Activated gamma-delta T cell (primary cell): Measurements from ENCODE around the gene CYP21A2.
"Not testable (repeated sequence)": the region's sequence is repeated elsewhere in the genome, so short reads cannot be mapped to it uniquely, and the experiment has no call there.

Source experiments
- DNase-seq: peaks from one replicate; lab custom pipeline; 2025; lab: John Stamatoyannopoulos, UW

Gene CYP21A2

GRCh38 chr6:32053314-32053713 is 15.1 kb downstream of the CYP21A2 start:
- not testable (repeated sequence) for DNase-seq

- not testable (repeated sequence) for DNase-seq
These were observed 17.5 kb downstream of the CYP21A2 start for GRCh38 chr6:32055756-32056155.

- DNase-seq: no peak
These were observed 18.0 kb downstream of the CYP21A2 start for GRCh38 chr6:32056254-32056653.

DNA sequence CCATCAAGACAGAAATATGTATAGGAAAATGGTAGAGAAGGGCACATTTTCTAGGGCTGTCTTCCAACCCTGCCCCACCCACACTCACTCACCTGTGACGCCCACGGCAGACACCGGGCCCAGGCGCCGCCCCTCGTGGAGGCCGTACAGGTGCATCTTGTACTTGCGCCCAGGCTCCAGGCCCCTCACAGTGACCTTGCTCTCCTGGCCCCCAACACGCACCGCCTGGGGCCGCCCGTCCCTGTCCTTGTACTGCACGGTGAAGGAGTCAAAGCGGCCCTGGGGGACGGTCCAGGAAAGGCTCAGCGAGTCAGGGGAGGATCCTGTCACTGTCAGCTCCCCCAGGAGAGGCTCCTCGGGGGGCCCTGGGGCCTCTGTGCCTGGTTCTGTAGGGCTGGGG is 19.8 kb downstream of the CYP21A2 start:
- DNase-seq: no peak

- no peak for DNase-seq
These were observed 20.3 kb downstream of the CYP21A2 start for GRCh38 chr6:32058511-32058963.

DNA sequence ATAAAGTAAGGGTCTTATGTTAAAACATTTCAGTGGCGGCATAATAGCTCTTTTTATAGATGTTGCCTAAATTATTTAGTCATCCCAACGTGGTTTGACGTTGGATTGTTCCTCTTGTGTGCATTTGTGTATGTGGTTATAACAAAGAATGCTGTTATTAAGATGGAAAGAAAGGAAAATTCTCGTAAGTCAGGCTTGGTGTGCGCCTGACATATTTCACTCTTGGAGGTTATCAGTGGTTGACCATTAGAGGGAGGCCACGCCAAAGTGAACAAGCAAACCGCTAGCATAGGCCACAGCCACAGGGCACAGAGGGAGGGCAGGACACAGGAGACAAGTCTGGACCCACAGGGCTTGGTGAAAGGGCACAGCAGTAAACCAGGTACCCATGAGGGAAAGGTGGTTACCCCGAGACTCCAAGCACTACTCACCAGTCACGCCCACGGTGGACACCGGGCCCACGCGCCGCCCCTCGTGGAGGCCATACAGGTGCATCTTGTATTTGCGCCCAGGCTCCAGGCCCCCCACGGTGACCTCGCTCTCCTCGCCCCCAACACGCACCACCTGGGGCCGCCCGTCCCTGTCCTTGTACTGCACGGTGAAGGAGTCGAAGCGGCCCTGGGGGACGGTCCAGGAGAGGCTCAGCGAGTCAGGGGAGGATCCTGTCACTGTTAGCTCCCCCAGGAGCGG is 22.9 kb downstream of the CYP21A2 start:
- no peak for DNase-seq

- no peak for DNase-seq
These were observed 26.5 kb downstream of the CYP21A2 start for GRCh38 chr6:32064706-32065105.

DNA sequence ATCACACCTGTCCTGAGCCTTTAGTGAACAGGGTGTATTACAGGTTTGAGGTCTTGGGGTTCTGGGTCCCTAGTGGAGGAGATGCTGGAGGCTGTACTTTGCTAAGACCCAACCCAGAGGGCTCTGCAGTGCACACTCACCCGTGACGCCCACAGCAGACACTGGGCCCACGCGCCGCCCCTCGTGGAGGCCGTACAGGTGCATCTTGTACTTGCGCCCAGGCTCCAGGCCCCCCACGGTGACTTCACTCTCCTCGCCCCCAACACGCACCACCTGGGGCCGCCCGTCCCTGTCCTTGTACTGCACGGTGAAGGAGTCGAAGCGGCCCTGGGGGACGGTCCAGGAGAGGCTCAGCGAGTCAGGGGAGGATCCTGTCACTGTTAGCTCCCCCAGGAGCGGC is 29.3 kb downstream of the CYP21A2 start:
- not testable (repeated sequence) for DNase-seq

- DNase-seq: not testable (repeated sequence)
These were observed 30.1 kb downstream of the CYP21A2 start for GRCh38 chr6:32068315-32068714.

DNA sequence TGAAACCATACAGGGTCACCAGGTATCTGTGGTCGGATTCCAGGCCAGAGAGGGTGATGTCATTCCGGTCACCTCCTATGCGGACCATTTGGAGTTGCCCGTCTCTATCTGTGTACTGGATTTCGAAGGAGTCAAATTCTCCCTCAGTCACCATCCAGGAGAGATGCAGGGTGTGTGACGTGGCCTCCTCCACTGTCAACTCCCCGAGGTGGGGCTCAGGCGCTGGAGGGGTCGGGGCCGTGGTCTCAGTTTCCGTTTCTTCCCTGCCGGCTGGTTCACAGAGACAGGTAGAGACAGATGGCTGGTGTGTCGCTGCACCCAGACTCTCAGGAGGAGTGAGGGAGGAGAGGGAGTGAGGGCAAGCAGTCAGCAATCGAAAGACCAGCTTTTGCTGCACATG is 30.7 kb downstream of the CYP21A2 start:
- no peak for DNase-seq

- DNase-seq: no peak
These were observed 31.2 kb downstream of the CYP21A2 start for GRCh38 chr6:32069460-32069859.

GRCh38 chr6:32069878-32070515 is 31.8 kb downstream of the CYP21A2 start:
- DNase-seq: no peak

DNA sequence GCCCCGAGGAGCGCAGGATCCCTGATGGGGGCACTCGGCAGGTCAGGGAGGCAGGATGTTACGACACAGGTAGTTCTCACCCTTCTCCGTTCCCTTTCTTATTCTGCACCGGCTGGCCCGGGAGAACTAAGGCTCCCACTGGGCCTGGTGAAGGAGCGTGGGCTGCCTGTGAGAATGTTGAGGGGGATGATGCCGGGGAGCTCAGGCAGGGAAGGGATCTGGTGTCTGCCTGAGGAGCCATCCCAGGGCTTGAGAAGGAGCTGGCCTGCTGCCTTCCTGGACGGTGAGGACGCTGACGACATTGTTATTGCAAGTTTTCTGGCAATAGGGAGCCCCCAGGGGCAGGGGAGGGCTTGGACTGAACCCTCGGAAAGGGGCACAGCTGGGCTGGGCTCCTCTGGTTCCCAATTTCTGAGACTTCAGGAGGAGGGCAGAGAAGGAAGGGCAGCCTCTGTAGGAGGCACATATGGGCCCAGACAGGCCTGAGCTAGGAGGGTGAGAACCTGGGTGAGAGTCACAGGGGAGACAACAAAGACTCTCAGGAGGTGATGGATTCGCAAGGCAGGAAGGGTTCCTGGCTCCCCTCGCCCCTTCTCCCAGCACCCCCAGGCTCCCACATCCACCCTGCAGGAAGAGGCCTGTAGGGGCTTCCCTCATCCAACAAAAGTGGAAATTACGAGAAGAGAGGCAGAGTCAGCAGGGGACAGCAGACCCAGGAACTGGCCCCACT is 32.8 kb downstream of the CYP21A2 start:
- no peak for DNase-seq

DNA sequence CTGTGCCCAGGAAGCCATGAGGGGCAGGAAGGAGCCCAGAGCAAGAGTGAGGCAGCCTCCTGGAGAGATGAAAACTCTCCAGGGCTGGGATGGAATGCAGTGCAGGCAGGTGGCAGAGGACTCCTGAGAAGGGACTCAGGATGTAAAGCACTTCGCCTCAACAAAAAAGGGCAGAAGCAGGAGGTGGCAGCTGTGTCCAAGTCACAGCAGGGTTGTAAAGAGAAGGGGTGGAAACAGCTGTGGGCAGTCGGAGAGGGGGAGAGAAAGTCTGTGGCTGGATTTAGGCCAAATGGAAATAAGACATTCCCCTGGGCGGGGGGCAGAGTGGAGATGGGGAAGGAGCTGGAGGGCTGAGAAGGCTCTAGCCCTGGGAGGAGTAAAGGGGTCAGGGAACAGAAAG is 34.9 kb downstream of the CYP21A2 start:
- DNase-seq: no peak

- DNase-seq: no peak
These were observed 35.4 kb downstream of the CYP21A2 start for GRCh38 chr6:32073613-32074012.

DNA sequence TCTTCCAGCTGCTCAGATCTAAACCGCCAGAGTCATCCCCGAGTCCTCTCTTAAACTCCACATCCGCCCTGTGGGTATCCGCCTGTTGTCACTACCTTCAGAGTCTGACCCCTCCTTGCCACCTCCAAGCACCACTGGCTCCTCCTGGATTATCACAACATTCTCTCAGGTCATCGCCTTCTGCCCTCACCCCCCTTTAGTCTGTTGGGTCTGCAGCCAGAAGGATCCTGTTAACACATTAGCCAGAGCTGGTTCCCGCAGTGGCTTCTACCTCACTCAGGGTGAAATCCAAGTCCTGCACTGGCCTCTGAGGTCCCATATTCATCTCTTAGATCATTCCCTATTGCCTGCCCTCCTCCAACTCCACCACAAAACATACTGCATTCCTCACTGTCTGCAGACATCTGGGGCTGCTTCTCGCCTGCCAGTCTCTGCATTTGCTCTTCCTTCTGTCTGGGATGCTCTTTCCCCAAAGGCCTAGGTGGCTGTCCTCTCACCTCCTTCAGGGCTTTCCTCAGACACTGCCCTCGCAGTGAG is 36.8 kb downstream of the CYP21A2 start:
- no peak for DNase-seq

DNA sequence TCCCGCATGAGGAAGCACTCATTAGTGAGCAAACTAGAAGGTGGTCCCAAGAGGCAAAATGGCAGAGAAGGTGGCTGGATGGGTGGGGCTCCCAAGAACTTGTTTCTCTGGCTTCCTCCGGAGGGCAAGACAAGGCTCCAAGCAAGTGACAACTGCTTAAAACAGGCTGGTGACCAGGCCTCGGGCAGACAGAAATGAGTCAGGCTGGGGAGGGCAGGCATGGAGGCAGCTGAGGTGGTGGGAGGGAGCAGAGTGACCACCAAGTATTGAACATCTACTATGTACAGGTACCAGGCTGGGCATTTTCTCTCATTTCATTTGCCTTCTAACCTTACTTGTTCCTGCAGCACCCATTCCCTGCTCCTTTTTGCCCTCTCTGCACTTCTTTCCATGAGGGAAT is 37.6 kb downstream of the CYP21A2 start:
- DNase-seq: no peak

DNA sequence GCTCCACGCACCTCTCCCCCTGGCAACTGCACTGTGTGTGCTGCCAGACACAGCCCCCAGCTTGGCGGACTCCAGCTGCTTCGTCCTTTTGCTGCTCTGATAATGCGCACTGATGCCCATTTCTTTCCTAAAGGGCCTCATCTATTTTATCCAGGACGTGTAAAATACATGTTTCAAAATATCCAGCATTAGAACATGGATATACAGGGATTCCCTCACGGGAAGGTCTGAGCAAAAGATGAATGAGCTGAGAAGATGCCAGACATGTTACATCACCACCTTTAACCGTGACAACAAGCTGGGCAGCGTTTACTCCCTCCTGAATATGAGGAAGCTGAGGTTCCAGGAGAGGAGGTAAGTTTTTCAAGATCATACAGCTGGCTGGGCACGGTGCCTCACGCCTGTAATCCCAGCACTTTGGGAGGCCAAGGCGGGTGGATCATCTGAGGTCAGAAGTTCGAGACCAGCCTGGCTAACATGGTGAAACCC is 38.1 kb downstream of the CYP21A2 start:
- no peak for DNase-seq

DNA sequence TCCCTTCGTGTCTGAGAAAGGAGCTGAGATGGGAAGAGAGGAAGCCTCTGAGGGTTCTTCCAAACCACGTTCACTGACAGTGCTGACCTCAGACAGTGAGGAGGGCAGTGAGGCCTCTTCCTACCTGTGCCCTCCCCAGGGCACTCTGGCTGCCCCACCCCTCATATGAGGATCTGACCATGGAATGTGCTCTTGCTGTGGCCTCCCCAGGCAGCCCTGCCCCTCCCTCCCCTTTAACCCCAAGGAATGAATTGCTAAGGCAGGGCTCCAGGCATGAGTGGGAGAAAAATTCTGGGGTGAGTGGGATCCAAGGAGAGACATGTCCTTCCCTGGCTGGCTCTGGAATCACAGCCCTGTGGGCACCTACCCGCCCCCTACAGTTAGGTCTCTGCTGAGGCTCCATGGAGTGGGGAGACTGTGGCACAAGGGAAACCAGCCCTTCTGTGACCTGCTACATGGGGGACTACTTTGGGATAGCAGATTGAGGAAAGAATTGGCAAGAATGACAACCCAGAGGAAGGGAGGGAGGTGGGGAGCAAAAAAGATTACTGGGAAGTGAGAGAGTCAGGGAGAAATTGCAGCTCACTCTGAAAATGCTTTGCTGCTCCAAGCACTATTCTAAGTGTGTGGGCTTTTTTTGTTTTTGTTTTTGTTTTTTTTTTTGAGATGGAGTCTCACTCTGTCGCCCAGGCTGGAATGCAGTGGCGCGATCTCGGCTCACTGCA is 41.5 kb downstream of the CYP21A2 start:
- no peak for DNase-seq

- DNase-seq: no peak
These were observed 43.2 kb downstream of the CYP21A2 start for GRCh38 chr6:32081168-32081990.

DNA sequence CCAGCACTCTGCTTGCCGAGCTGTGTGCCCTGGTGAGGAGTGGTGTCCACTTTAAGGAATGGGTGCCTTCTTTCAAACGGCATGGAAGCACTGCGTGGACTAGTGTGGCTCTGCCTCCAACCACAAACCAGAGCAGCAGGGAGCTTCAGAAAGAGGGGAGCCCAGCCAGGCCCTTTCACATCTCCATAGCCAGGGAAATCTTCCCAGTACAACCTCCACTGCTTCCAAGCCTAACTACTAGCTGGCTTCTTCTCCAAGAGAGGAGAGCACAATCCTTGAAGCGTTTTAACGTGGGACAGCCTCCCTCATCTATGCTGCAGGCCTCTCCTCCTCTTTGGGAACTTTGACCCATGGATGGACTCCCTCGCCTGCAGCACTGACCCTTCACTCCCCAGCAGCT is 44.3 kb downstream of the CYP21A2 start:
- DNase-seq: no peak
